HG03469 (cell line): ENCODE measurements around the gene PSMA5.
"Not testable (repeated sequence)": the region's sequence is repeated elsewhere in the genome, so short reads cannot be mapped to it uniquely, and the experiment has no call there.

Source experiments
- ATAC-seq: cut with Tn5 transposase; IDR thresholded peaks from one replicate; pipeline ENCODE4 v1.9.1; 2021; ENCODE audit warnings: mild to moderate bottlenecking, moderate library complexity, moderate number of reproducible peaks; ENCODE audit not compliant: unreplicated experiment

Gene PSMA5

GRCh38 chr1:109426281-109427170 is at the start of gene PSMA5:
TSS of gene PSMA5 (minus strand) at chr1:109426448. CDS start at chr1:109426330, 118 bp downstream.
- ATAC-seq: peak; percentile 84

GRCh38 chr1:109475261-109475660 is 49.0 kb upstream of the PSMA5 start:
- no peak for ATAC-seq

- ATAC-seq: no peak
Measured at GRCh38 chr1:109474697-109475096, 48.4 kb upstream of the PSMA5 start.

- ATAC-seq: not testable (repeated sequence)
Measured at GRCh38 chr1:109473284-109474057, 47.2 kb upstream of the PSMA5 start.

- ATAC-seq: no peak
Measured at GRCh38 chr1:109472779-109473178, 46.5 kb upstream of the PSMA5 start.

- ATAC-seq: no peak
Measured at GRCh38 chr1:109470245-109470644, 44.0 kb upstream of the PSMA5 start.

GRCh38 chr1:109468903-109469302 is 42.7 kb upstream of the PSMA5 start:
- ATAC-seq: no peak

GRCh38 chr1:109468061-109468460 is 41.8 kb upstream of the PSMA5 start:
- no peak for ATAC-seq

GRCh38 chr1:109467301-109467777 is 41.1 kb upstream of the PSMA5 start:
- no peak for ATAC-seq

- ATAC-seq: no peak
Measured at GRCh38 chr1:109466452-109467300, 40.4 kb upstream of the PSMA5 start, which contains the start of gene SYPL2. TSS of gene SYPL2 (plus strand) at chr1:109466546. CDS start at chr1:109466844, 298 bp downstream.

GRCh38 chr1:109466125-109466451 is 39.8 kb upstream of the PSMA5 start:
- ATAC-seq: no peak

GRCh38 chr1:109457819-109458218 is 31.6 kb upstream of the PSMA5 start:
- no peak for ATAC-seq

- ATAC-seq: no peak
Measured at GRCh38 chr1:109454497-109455133, 28.4 kb upstream of the PSMA5 start.

GRCh38 chr1:109447524-109447923 is 21.3 kb upstream of the PSMA5 start:
- no peak for ATAC-seq

GRCh38 chr1:109445949-109446695 is 19.9 kb upstream of the PSMA5 start:
- not testable (repeated sequence) for ATAC-seq

GRCh38 chr1:109444346-109444745 is 18.1 kb upstream of the PSMA5 start:
- ATAC-seq: no peak

GRCh38 chr1:109443476-109443875 is 17.2 kb upstream of the PSMA5 start:
- ATAC-seq: no peak

GRCh38 chr1:109441069-109441468 is 14.8 kb upstream of the PSMA5 start:
- ATAC-seq: no peak

GRCh38 chr1:109438798-109439297 is 12.6 kb upstream of the PSMA5 start:
- no peak for ATAC-seq
